Dendritic cell treated with granulocyte-macrophage colony-stimulating factor and Interleukin-4, amounts not matched to agents 40 ng/mL and 50 ng/mL, for 4 days (primary cell): ENCODE measurements around the gene AGER.
"Not testable (repeated sequence)": the region's sequence is repeated elsewhere in the genome, so short reads cannot be mapped to it uniquely, and the experiment has no call there.

Experiments used
- H3K27ac Mint-ChIP-seq: one replicate; pipeline ENCODE4 v1.8.0; 2022; ENCODE audit warnings: mild to moderate bottlenecking, mixed read lengths
- H3K27me3 Mint-ChIP-seq: one replicate; pipeline ENCODE4 v1.8.0; 2022; ENCODE audit warnings: mild to moderate bottlenecking, mixed read lengths
- H3K36me3 Mint-ChIP-seq: one replicate; pipeline ENCODE4 v1.8.0; 2022; ENCODE audit warnings: low read depth, mixed read lengths
- H3K4me1 Mint-ChIP-seq: one replicate; pipeline ENCODE4 v1.8.0; 2022; ENCODE audit warnings: low read depth, mixed read lengths
- H3K4me3 Mint-ChIP-seq: one replicate; pipeline ENCODE4 v1.8.0; 2022; ENCODE audit warnings: mild to moderate bottlenecking, moderate library complexity, mixed read lengths
- H3K9me3 Mint-ChIP-seq: one replicate; pipeline ENCODE4 v1.8.0; 2022; ENCODE audit warnings: mixed read lengths
- intact Hi-C: fragments of 100-400 bp; cut with micrococcal nuclease; formaldehyde crosslinking; loops from one replicate; pipeline ENCODE4 v1.15.0; 2022

AGER gene

DNA sequence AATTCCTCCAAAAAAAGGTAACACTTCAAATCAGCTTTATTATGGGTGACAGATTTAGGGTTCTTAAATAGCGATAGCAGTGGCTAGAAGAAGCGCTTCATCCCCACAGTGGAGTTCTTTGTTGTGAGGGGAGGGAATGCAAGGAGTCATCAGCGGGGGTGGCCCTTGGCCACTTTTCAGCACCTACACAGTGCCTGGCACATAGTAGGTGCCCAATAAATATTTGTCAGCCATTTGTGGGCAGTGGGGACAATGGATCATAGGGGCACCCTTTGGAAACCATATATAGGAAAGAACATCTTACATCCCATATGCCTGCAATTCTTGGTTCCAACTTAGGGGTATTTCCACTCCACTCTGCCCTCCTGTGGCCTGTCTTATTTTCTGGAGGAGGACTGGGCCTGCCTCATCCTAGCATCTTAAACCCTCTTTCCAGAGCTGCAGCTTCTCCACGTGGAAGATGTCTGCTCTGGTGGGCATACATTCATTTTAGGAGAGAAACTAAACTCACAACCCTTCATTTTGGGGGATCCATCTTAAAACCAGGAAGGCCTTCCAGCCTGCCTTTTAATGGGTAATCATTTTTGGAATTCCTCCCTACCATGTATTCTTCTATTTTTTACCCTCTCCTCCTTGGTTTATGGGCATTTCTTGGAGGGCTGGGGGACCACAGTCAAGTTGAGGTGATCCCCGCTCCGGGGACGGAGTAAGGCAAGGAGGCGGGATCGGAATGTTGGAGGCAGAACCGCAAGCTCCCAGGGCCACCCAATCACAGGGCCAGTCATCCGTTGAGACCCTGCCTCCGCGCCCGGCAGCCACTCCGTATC, 11.0 kb upstream of the AGER start:
- Mint-ChIP-seq H3K27ac (peak overlapping the region; percentile 99), H3K4me3 (peak overlapping the region; percentile 94), H3K36me3 (peaks cover 40% of the 10 kb centered on the region), H3K4me1 (peaks cover 64% of the 10 kb centered on the region), H3K27me3 (no peaks in the 10 kb centered on the region), H3K9me3 (no peaks in the 10 kb centered on the region)
- intact Hi-C loops: loop anchor here (1.0 to 2.0 kb wide), 2 partner anchors 17 to 76 kb away; partner anchors contain the start of gene RNF5

DNA sequence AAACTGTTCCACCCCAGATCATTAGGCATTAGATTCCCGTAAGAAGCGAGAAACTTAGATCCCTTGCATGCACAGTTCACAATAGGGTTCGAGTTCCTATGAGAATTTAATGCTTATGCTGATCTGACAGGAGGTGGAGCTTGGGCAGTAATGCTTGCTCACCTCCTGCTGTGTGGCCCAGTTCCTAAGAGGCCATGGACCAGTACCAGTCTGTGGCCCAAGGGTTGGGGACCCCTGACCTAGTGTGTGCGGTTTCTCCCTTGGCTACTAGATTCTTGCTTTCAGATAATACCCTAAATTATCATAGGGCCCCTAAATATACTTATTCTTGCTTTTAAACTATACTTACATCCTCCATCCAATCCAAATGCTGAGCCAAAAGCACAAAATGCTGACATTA, 10.3 kb upstream of the AGER start:
- H3K27ac Mint-ChIP-seq: peak overlapping the region; percentile 99
- intact Hi-C loops: loop anchor here (2.0 kb wide), 1 partner anchor 76 kb away; no protein-coding TSS in a partner anchor
- H3K4me3 Mint-ChIP-seq: no peak overlapping the region
- no peaks in the 10 kb centered on the region for H3K9me3 Mint-ChIP-seq
- H3K27me3 Mint-ChIP-seq: no peaks in the 10 kb centered on the region
- H3K36me3 Mint-ChIP-seq: peaks cover 43% of the 10 kb centered on the region
- peaks cover 64% of the 10 kb centered on the region for H3K4me1 Mint-ChIP-seq

DNA sequence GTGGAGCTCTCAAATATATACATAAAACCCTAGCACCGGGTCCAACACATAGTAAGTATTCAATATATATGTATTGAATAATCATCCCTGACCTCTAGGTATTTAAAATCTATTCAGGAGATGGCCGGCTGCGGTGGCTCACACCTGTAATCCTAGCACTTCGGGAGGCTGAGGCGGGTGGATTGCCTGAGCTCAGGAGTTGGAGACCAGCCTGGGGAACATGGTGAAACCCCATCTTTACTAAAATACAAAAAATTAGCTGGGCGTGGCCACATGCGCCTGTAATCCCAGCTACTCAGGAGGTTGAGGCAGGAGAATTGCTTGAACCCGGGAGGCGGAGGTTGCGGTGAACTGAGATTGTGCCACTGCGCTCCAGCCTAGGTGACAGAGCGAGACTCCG, 9.0 kb upstream of the AGER start:
- H3K4me3 Mint-ChIP-seq: peak overlapping the region; percentile 94
- H3K9me3 Mint-ChIP-seq, H3K27me3 Mint-ChIP-seq, intact Hi-C loops: not testable (repeated sequence)
- H3K36me3 Mint-ChIP-seq: peaks cover 56% of the 10 kb centered on the region
- H3K27ac Mint-ChIP-seq: peak overlapping the region; percentile 93
- H3K4me1 Mint-ChIP-seq: peaks cover 76% of the 10 kb centered on the region

DNA sequence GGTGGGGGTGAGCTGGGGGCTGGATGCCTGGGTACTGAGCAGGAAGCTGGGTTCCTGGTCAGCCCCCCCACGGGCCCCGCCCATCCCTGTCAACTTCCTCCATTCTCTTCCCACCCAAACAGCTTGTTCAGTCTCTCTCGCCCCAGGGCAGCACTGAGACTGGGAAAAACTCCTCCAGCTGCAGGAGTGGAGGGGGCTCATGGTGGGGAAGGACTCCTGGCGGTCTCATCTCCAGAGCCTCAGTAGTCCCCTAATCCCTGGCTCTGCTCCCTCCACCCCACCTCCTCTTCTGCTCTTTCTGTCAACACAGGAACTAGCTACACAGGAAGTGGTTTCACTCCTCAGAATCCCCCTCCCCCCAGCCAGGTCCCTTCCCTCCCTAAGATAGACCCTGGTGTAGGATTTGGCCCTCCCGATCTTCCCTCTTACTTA, 8.6 kb upstream of the AGER start, which contains the start of gene GPSM3:
TSS of gene GPSM3 (minus strand) at position 36 of the 432 bp plus-strand sequence. CDS start 130 bp downstream, outside the sequence.
- peak within 1 kb of the TSS; percentile 94 for H3K4me3 Mint-ChIP-seq

DNA sequence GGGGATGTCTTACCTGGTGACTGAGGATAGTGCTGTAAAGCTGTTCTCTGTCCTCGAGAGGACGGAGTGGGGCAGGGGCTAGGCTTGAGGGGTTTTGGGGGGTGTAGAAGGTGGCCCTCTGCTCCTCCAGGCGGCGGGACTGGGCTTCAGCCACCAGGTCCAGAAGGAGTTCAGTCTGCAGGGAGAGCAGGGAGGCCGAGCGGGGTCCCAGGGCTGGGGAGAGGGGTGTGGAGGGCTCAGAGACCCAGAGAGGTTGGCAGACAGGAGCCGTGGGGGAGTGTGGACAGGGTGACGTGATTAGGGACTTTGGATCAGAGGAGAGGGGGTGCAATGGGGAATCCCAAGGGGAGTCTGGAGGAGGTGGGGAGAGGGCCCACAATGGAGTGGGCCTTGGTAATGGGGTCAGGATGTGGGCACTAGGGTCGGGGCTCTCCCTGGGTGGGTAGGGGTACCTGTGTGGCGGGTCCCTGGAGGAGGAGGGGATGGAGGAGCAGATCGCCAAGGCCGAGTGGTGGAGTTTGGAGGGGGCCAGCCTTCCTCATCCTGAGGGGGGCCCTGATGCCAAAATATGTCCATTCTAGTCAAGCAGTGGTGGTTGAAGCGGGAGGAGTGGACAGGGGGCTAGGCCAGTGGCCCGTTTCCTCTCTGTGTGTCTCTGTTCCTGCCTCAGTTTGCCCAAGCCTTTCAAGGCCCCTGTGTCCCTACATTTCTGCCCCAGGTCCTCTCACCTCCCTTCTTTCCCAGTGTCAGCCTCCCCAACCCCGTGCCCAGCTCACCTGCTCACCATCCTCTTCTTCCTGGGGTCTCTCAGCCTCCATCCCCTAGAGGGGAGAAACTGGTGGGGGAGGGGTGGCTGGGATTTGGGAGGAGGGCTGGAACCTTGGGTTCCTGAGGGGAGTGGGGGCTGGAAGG, 7.9 kb upstream of the AGER start:
- Mint-ChIP-seq H3K9me3 (no peaks in the 10 kb centered on the region), H3K36me3 (peaks cover 64% of the 10 kb centered on the region), H3K27ac (peak overlapping the region; percentile 93), H3K4me3 (peak overlapping the region; percentile 94), H3K4me1 (peaks cover 80% of the 10 kb centered on the region), H3K27me3 (no peaks in the 10 kb centered on the region)
- intact Hi-C loops: no loop called here

More for the DNA sequence above, 8.6 kb upstream of the AGER start, which contains the start of gene GPSM3:
- intact Hi-C loops: no loop called here
- peak within 1 kb of the TSS; percentile 93 for H3K27ac Mint-ChIP-seq
- H3K4me1 Mint-ChIP-seq: peaks cover 80% of the 10 kb centered on the region
- peaks cover 60% of the 10 kb centered on the region for H3K36me3 Mint-ChIP-seq
- H3K27me3 Mint-ChIP-seq: no peaks in the 10 kb centered on the region
- no peaks in the 10 kb centered on the region for H3K9me3 Mint-ChIP-seq

DNA sequence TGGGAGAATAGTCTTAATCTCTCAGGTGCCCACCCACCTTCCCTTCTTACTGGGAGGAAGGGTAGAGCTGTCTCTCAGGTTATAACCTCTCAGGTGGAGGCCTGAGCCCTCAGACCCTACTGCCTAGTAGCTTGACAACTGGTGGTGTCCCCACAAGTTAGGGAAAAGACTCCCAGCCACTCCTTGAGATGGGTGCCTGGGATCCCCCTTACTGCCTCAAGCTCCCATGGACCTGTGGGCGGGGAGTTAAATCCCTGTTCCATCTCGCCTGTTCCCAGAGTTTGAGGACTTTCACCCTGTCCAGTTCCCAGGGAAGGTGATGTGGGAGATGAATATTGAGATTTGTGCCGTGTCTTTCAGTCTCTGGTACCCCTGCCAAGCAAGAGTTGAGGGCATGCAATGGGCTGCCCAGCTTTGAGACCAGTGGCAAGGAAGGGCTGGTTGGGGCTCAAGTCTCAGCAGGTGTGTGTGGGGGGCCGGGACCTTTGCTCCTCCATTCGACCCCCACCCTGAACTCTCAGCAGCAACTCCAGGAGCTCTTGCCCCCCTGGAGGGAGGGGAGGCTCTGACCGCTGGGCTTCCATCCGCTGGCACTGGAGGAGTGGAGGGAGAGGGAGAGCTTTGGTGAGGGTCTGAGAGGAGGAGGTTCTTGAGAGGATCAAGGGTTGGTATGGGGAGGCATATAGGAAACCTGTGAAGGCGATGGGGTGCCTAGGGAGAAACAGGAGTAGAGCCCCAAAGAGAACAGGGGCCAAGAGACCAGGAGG, 7.0 kb upstream of the AGER start:
- Mint-ChIP-seq H3K4me3 (peak overlapping the region; percentile 94), H3K4me1 (peaks cover 80% of the 10 kb centered on the region), H3K27ac (peak overlapping the region; percentile 93), H3K9me3 (no peaks in the 10 kb centered on the region), H3K27me3 (no peaks in the 10 kb centered on the region), H3K36me3 (peaks cover 65% of the 10 kb centered on the region)
- intact Hi-C loops: no loop called here

DNA sequence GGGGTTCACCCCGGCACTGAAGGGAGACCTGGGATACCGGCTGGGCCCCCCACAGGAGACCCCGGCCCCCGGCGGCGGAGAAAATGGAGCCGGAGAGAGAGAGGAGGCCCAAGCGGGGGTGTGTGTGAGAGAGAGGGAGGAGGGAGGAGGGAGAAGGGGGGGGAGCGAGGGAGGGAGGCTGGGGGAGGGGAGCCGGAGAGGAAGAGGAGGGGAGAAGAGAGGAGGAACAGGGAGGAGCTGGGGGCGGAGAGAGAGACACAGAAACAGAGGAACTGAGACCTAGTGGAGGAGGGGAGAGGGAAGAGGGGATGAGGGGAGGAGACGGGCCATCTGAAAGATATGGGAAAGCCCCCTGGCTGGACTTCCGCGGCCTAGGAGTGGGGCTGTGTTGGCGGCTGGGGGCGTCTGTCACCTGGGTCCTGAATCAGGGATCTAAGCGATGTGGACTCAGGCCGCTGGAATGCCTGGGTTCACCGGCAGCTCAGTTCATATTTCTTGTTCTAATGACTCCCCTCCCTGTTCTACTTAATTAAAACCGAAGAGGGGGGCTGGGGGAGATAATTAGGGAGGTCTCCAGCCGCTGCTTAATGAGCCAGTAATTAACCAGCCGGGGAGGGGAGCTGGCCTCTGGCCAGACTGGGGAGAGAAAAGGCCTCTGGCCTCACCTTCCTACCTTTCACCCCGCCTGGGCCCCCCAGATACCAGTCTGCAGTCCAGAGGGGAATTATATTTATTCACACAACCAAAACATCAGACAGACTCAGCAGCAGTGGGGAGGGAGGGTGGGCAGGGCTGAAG, 6.2 kb upstream of the AGER start, which contains the start of gene PBX2:
TSS of gene PBX2 (minus strand) at position 149 of the 798 bp plus-strand sequence. CDS start 287 bp downstream, outside the sequence.
- Mint-ChIP-seq H3K36me3 (peaks cover 71% of the 10 kb centered on the region), H3K27me3 (no peaks in the 10 kb centered on the region), H3K27ac (peak within 1 kb of the TSS; percentile 93), H3K4me3 (peak within 1 kb of the TSS; percentile 95), H3K9me3 (no peaks in the 10 kb centered on the region), H3K4me1 (peaks cover 83% of the 10 kb centered on the region)
- intact Hi-C loops: no loop called here

DNA sequence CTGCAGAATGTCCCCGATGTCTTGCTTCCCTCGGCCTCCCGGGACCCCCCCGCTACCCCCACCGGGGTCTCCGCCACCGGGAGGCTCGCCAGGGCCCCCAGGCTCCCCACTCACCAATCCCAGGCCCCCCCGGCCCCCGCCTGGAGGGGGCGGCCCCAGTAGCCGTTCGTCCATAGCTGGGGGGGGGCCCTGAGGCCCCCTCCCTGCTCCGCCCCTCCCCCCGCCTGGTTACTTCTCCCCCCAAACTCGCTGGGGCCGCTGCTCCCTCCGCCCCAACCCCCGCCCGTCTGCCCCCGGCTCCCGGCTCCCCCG, 5.6 kb upstream of the AGER start:
- intact Hi-C loops: no loop called here
- Mint-ChIP-seq H3K36me3 (peaks cover 72% of the 10 kb centered on the region), H3K27me3 (no peaks in the 10 kb centered on the region), H3K9me3 (no peaks in the 10 kb centered on the region), H3K4me1 (peaks cover 78% of the 10 kb centered on the region), H3K4me3 (peak overlapping the region; percentile 95), H3K27ac (peak overlapping the region; percentile 93)

DNA sequence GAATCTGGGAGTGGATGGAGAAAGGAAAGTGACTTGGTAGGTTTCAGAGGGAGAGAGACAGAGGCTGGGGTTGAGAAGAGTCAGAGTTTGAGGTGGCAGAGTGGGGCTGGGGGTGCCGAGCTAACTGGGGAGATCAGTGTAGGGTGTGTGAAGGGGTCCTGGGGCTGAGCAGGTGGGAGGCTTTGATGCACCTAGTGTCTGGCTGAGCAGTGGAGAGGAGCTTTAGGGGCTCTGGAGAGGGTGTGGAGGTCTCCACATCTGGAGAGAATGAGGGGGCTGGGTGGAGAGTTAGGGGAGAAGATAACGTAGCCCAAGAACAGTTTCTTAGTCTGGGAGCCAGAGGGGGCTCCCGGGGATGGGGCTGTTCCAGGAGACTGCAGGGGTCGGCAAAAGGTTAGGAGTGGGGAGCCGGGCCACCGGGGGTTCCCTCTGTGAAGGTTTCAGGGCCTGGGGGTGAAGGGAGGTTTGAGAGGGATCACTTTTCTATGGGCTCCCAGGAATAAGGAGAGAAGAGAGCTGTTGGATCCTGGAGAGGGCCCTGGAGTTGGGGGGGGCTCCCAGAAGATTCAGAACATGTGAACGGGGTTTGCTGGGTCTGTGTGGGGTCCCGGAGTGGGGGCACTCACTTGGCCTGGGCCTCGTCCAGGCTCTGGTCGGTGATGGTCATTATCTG, 5.2 kb upstream of the AGER start:
- H3K9me3 Mint-ChIP-seq: no peaks in the 10 kb centered on the region
- H3K4me3 Mint-ChIP-seq: peak overlapping the region; percentile 95
- peaks cover 76% of the 10 kb centered on the region for H3K4me1 Mint-ChIP-seq
- intact Hi-C loops: no loop called here
- H3K27me3 Mint-ChIP-seq: no peaks in the 10 kb centered on the region
- H3K27ac Mint-ChIP-seq: peak overlapping the region; percentile 93
- peaks cover 74% of the 10 kb centered on the region for H3K36me3 Mint-ChIP-seq

DNA sequence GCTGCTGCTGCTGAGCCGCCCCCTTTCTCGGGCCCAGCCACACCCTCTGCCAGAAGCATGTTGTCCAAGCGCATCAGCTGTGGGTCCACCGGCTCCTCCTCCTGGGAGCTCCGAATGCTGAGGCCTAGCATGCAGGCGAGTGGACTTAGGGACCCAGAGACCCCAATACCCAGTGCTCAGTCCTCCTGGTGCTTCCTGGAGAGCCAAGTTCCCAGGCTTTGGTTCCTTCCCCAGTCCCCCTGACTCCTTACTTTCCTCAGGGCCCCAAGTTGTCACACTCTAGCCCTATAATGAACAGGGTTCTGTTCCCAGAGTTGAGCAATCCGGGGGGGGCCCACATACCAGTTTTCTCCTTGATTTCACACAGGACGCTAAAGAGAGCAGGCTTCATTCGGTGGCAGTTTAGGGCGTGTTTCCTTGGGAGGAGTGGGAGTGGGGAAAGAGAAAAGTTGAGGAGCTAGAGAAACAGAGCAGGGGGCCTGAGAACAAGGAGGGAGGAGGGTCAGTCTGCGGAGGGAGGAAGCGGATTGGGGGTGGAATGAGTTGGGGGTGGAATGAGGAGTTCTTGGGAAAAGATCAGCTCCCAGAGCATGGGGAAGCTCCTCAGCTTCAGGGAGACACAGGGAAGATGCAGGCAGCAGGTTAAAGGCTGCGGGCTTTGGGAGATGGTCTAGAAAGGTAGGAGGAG, 4.5 kb upstream of the AGER start:
- no peaks in the 10 kb centered on the region for H3K27me3 Mint-ChIP-seq
- peaks cover 81% of the 10 kb centered on the region for H3K36me3 Mint-ChIP-seq
- peak overlapping the region; percentile 93 for H3K27ac Mint-ChIP-seq
- peaks cover 71% of the 10 kb centered on the region for H3K4me1 Mint-ChIP-seq
- H3K9me3 Mint-ChIP-seq: no peaks in the 10 kb centered on the region
- intact Hi-C loops: no loop called here
- H3K4me3 Mint-ChIP-seq: peak overlapping the region; percentile 95

DNA sequence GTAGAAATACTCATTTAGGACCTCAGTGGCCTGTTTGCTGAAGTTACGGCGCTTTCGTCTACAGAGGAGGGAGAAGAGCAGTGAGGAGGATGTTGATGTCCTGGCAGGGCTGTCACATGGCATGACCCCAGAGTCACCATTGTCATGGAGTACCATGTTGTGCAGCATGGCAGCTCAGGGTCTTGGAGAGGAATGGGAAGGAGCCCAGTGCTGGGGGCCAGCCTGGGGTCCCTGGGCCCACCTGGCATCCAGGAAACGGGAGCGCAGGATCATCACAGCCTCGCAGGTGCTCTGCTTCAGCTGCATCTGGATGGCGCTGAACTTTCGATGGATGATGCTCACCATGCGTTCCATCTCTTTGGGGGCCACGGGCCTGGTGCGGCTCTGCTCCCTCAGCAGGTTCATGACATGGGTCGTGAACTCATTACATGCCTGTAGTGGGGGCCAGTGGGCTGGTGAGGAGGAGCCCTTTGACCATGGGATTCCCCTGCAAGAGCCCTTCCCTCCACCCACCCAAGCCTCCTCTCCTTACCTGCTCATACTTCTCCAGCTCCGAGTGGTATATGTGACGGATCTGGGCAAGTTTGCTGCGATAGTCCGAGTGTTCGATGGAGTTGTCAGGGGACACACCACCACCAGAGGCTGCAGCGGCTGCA, 3.8 kb upstream of the AGER start:
- intact Hi-C loops, H3K9me3 Mint-ChIP-seq, H3K27me3 Mint-ChIP-seq: not testable (repeated sequence)
- H3K27ac Mint-ChIP-seq: peak overlapping the region; percentile 93
- H3K4me1 Mint-ChIP-seq: peaks cover 69% of the 10 kb centered on the region
- peaks cover 88% of the 10 kb centered on the region for H3K36me3 Mint-ChIP-seq
- peak overlapping the region; percentile 95 for H3K4me3 Mint-ChIP-seq
